H9 (cell line): Measurements from ENCODE around the gene RPL5. TPM values are rescaled to one million over a fixed set of nuclear protein-coding genes. Genes with fewer than 3 reads are reported as not detected.

Experiments used
- DNase-seq: peaks from one replicate; pipeline ENCODE4 v3.0.0-alpha.2; 2017
- H2AFZ ChIP-seq: one replicate; pipeline ENCODE4 v1.6.1; 2013; ENCODE audit warnings: mild to moderate bottlenecking, low read length, control low read depth, moderate library complexity
- H2AK5ac ChIP-seq: 2 replicates; pipeline ENCODE4 v1.6.1; 2013; ENCODE audit warnings: low read length, control low read depth, mixed read lengths; ENCODE audit not compliant: insufficient read length
- H2BK120ac ChIP-seq: one replicate; pipeline ENCODE4 v1.6.1; 2013; ENCODE audit warnings: low read depth, mild to moderate bottlenecking, low read length, control low read depth, inconsistent platforms; ENCODE audit not compliant: poor library complexity, severe bottlenecking
- H2BK12ac ChIP-seq: 2 replicates; pipeline ENCODE4 v1.6.1; 2013; ENCODE audit warnings: low read length, control low read depth, mixed read lengths, low read depth; ENCODE audit not compliant: insufficient read length
- H2BK15ac ChIP-seq: 2 replicates; pipeline ENCODE4 v1.6.1; 2013; ENCODE audit warnings: low read depth, low read length, control low read depth
- H2BK20ac ChIP-seq: one replicate; pipeline ENCODE4 v1.6.1; 2013; ENCODE audit warnings: low read depth, mild to moderate bottlenecking, low read length, control low read depth, inconsistent platforms; ENCODE audit not compliant: poor library complexity, severe bottlenecking
- H2BK5ac ChIP-seq: 2 replicates; pipeline ENCODE4 v1.6.1; 2013; ENCODE audit warnings: low read length, control low read depth, mixed read lengths; ENCODE audit not compliant: insufficient read length
- H3K14ac ChIP-seq: 2 replicates; pipeline ENCODE4 v1.6.1; 2013; ENCODE audit warnings: low read length, control low read depth; ENCODE audit not compliant: insufficient read depth
- H3K18ac ChIP-seq: 2 replicates; pipeline ENCODE4 v1.6.1; 2013; ENCODE audit warnings: low read depth, mild to moderate bottlenecking, mixed read lengths, low read length, control low read depth; ENCODE audit not compliant: insufficient read length
- H3K23ac ChIP-seq: 2 replicates; pipeline ENCODE4 v1.6.1; 2013; ENCODE audit warnings: low read length, control low read depth, mixed read lengths, low read depth; ENCODE audit not compliant: insufficient read length
- H3K23me2 ChIP-seq: 2 replicates; pipeline ENCODE4 v1.6.1; 2013; ENCODE audit warnings: low read depth, mild to moderate bottlenecking, mixed read lengths, low read length, control low read depth; ENCODE audit not compliant: insufficient read length, poor library complexity, severe bottlenecking
- H3K27ac ChIP-seq: 2 replicates; pipeline ENCODE4 v1.5.1; 2013; ENCODE audit warnings: low read length, control low read depth, mixed read lengths, low read depth; ENCODE audit not compliant: insufficient read length
- H3K27me3 ChIP-seq: 2 replicates; pipeline ENCODE4 v1.6.1; 2013; ENCODE audit warnings: low read length, control low read depth, inconsistent platforms; ENCODE audit not compliant: insufficient read depth
- H3K4ac ChIP-seq: 2 replicates; pipeline ENCODE4 v1.6.1; 2013; ENCODE audit warnings: low read depth, mild to moderate bottlenecking, control low read depth, inconsistent platforms, low read length, moderate library complexity
- H3K4me1 ChIP-seq: 2 replicates; pipeline ENCODE4 v1.6.1; 2013; ENCODE audit warnings: low read length, control low read depth, inconsistent platforms; ENCODE audit not compliant: insufficient read depth
- H3K4me2 ChIP-seq: 2 replicates; pipeline ENCODE4 v1.6.1; 2013; ENCODE audit warnings: low read length, control low read depth, mixed read lengths; ENCODE audit not compliant: insufficient read length, insufficient read depth
- H3K56ac ChIP-seq: 2 replicates; pipeline ENCODE4 v1.6.1; 2013; ENCODE audit warnings: low read depth, mild to moderate bottlenecking, mixed read lengths, low read length, control low read depth; ENCODE audit not compliant: insufficient read length
- H3K79me1 ChIP-seq: 2 replicates; pipeline ENCODE4 v1.6.1; 2013; ENCODE audit warnings: low read depth, mild to moderate bottlenecking, moderate library complexity, low read length, control low read depth, inconsistent platforms; ENCODE audit not compliant: insufficient read depth, poor library complexity, severe bottlenecking
- H3K79me2 ChIP-seq: 2 replicates; pipeline ENCODE4 v1.6.1; 2013; ENCODE audit warnings: low read length, control low read depth, inconsistent platforms; ENCODE audit not compliant: insufficient read depth
- H3K9ac ChIP-seq: 2 replicates; pipeline ENCODE4 v1.6.1; 2013; ENCODE audit warnings: low read length, control low read depth, mixed read lengths; ENCODE audit not compliant: insufficient read length; ENCODE audit errors: extremely low read depth
- H3K9me3 ChIP-seq: one replicate; pipeline ENCODE4 v1.6.1; 2013; ENCODE audit warnings: low read depth, low read length, inconsistent platforms; ENCODE audit not compliant: control insufficient read depth
- H3T11ph ChIP-seq: one replicate; pipeline ENCODE4 v1.6.1; 2013; ENCODE audit warnings: mild to moderate bottlenecking, low read length, control low read depth, inconsistent platforms
- H4K20me1 ChIP-seq: one replicate; pipeline ENCODE4 v1.6.1; 2013; ENCODE audit not compliant: control insufficient read depth, insufficient read length, insufficient read depth
- H4K5ac ChIP-seq: 2 replicates; pipeline ENCODE4 v1.6.1; 2013; ENCODE audit warnings: low read depth, mild to moderate bottlenecking, mixed read lengths, low read length, control low read depth; ENCODE audit not compliant: insufficient read length
- H4K8ac ChIP-seq: replicated peaks from 2 replicates; pipeline ENCODE4 v1.6.1; 2013; ENCODE audit warnings: low read length, control low read depth, mixed read lengths, low read depth; ENCODE audit not compliant: insufficient read length
- H4K91ac ChIP-seq: 2 replicates; pipeline ENCODE4 v1.6.1; 2013; ENCODE audit warnings: low read depth, mild to moderate bottlenecking, moderate library complexity, mixed read lengths, low read length, control low read depth; ENCODE audit not compliant: insufficient read length
- H3K27ac Mint-ChIP-seq, 3 experiments: 2 replicates in 2 of 3; 3 replicates in 1 of 3; pipeline ENCODE4 v1.8.0; 2020 to 2021; ENCODE audit warnings: mixed read lengths in 3 of 3, mild to moderate bottlenecking in 1 of 3, moderate library complexity in 1 of 3
- H3K27me3 Mint-ChIP-seq: 2 replicates; pipeline ENCODE4 v1.8.0; 2021; ENCODE audit warnings: low read depth, mild to moderate bottlenecking, moderate library complexity, mixed read lengths
- H3K36me3 Mint-ChIP-seq, 3 experiments: 2 replicates in 2 of 3; 3 replicates in 1 of 3; pipeline ENCODE4 v1.8.0; 2020 to 2021; ENCODE audit warnings: low read depth in 3 of 3, mixed read lengths in 3 of 3; ENCODE audit not compliant: insufficient read depth in 1 of 3
- H3K4me1 Mint-ChIP-seq, 2 experiments: 2 replicates each; pipeline ENCODE4 v1.8.0; 2020; ENCODE audit warnings: mixed read lengths in 2 of 2
- H3K4me3 Mint-ChIP-seq, 2 experiments: 2 replicates in 1 of 2; 3 replicates in 1 of 2; pipeline ENCODE4 v1.8.0; 2020 to 2021; ENCODE audit warnings: mild to moderate bottlenecking in 2 of 2, mixed read lengths in 2 of 2, moderate library complexity in 1 of 2
- H3K9me3 Mint-ChIP-seq, 2 experiments: 2 replicates in 1 of 2; 3 replicates in 1 of 2; pipeline ENCODE4 v1.8.0; 2020; ENCODE audit warnings: mild to moderate bottlenecking in 2 of 2, mixed read lengths in 2 of 2, moderate library complexity in 1 of 2
- WGBS: extraction: QIAGEN DNeasy Blood & Tissue Kit; methylation state at CpG from one replicate; pipeline ENCODE4 v1.1.7; 2013; ENCODE audit warnings: missing lambda C conversion rate, low lambda C conversion rate, mixed read lengths; ENCODE audit not compliant: insufficient read length; ENCODE audit errors: extremely low coverage; 5-methylcytosine and 5-hydroxymethylcytosine counted together
- total RNA-seq: library from RNA; stranded (reverse); gene quantifications from 2 replicates; pipeline ENCODE4 v1.2.1, GENCODE V29; 2021
- TF ChIP-seq, protein P1 (sequence below): fragments of 200-600 bp; sonication (generic); conservative IDR thresholded peaks from 3 replicates; pipeline ENCODE4 v1.8.0; 2021; ENCODE audit warnings: antibody characterized with exemption, mild to moderate bottlenecking

RPL5 gene
- total RNA-seq, 1 experiment from 2014 or later: 1,608 TPM

DNA sequence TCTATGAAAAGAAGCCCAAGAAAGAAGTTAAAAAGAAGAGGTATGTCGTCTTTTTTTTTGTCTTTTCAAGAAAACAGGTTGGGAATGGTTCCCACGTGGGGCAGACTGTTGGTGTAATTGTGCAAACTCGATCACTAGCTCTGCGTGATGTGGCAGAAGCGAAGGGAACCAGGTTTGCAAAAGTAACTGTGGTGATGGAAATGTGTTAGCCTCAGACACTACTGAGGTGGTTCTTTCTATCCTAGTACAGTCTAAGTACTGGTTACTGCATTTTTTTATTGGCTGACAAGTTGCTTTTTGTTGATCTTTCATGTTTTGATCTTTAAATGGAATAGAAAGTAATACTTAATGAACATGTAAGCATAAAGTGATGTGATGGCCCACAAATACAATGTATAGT, 8.8 kb downstream of the RPL5 start:
- Histone ChIP-seq H3K14ac (no peak overlapping the region), H2AK5ac (no peak overlapping the region), H3K9ac (no peak overlapping the region), H3K23me2 (no peaks in the 10 kb centered on the region), H3K27me3 (no peaks in the 10 kb centered on the region), H2BK20ac (no peak overlapping the region), H3K79me1 (no peaks in the 10 kb centered on the region), H3K56ac (no peak overlapping the region), H3K9me3 (no peaks in the 10 kb centered on the region), H2AFZ (no peak overlapping the region), H2BK5ac (no peak overlapping the region), H4K20me1 (no peaks in the 10 kb centered on the region), H4K5ac (no peak overlapping the region), H3K18ac (no peak overlapping the region), H3K4me1 (no peaks in the 10 kb centered on the region; the same call in 1 of the 2 replicates), H2BK15ac (no peak overlapping the region), H3T11ph (no peak overlapping the region), H2BK12ac (no peak overlapping the region), H3K27ac (no peak overlapping the region), H3K4ac (no peak overlapping the region), H4K8ac (no peak overlapping the region), H3K4me2 (no peak overlapping the region), H3K79me2 (peaks cover 7% of the 10 kb centered on the region; the same call in 1 of the 2 replicates), H3K23ac (no peak overlapping the region), H2BK120ac (no peak overlapping the region), H4K91ac (no peak overlapping the region)
- DNase-seq: no peak
- Mint-ChIP-seq H3K27ac (peak overlapping the region in 1 of 3 experiments; percentile 87; a peak in 1 of 7 replicates), H3K9me3 (no peaks in the 10 kb centered on the region), H3K27me3 (no peaks in the 10 kb centered on the region), H3K4me1 (peaks cover 9 to 12% of the 10 kb centered on the region in 2 experiments), H3K4me3 (no peak overlapping the region), H3K36me3 (peaks cover 70 to 88% (median 83%) of the 10 kb centered on the region in 3 experiments)
- TF ChIP-seq, protein P1, sequence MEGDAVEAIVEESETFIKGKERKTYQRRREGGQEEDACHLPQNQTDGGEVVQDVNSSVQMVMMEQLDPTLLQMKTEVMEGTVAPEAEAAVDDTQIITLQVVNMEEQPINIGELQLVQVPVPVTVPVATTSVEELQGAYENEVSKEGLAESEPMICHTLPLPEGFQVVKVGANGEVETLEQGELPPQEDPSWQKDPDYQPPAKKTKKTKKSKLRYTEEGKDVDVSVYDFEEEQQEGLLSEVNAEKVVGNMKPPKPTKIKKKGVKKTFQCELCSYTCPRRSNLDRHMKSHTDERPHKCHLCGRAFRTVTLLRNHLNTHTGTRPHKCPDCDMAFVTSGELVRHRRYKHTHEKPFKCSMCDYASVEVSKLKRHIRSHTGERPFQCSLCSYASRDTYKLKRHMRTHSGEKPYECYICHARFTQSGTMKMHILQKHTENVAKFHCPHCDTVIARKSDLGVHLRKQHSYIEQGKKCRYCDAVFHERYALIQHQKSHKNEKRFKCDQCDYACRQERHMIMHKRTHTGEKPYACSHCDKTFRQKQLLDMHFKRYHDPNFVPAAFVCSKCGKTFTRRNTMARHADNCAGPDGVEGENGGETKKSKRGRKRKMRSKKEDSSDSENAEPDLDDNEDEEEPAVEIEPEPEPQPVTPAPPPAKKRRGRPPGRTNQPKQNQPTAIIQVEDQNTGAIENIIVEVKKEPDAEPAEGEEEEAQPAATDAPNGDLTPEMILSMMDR: no peak
- no CpG with 5 or more reads among the region's 5 CpGs for WGBS
